Sigmoid colon (tissue), 7 donors: ENCODE measurements around the gene CAPN8. TPM values are rescaled to one million over a fixed set of nuclear protein-coding genes. Genes with fewer than 3 reads are reported as not detected.

Experiments used
- DNase-seq: peaks from one replicate; pipeline ENCODE4 v3.0.0-alpha.2; 2019
- H3K27ac ChIP-seq, 4 donors: fragments of 200-600 bp; sonication (generic); one replicate each; pipeline ENCODE4 v1.5.1; 2016 to 2019; ENCODE audit warnings: mild to moderate bottlenecking in 1 of 4
- H3K27me3 ChIP-seq, 3 donors: fragments of 200-600 bp; sonication (generic); one replicate each; pipeline ENCODE4 v1.5.1; 2019; ENCODE audit warnings: mild to moderate bottlenecking in 1 of 3
- H3K36me3 ChIP-seq, 4 donors: fragments of 200-600 bp; sonication (generic); one replicate each; pipeline ENCODE4 v1.5.1; 2016 to 2019
- H3K4me1 ChIP-seq, 4 donors: fragments of 200-600 bp; sonication (generic); one replicate each; pipeline ENCODE4 v1.5.1; 2017 to 2019
- H3K4me3 ChIP-seq, 4 donors: fragments of 200-600 bp; sonication (generic); one replicate each; pipeline ENCODE4 v1.5.1; 2017 to 2019; ENCODE audit warnings: mild to moderate bottlenecking in 2 of 4, moderate library complexity in 1 of 4
- H3K9me3 ChIP-seq, 4 donors: fragments of 200-600 bp in 3 of 4; sonication (generic) in 3 of 4; one replicate each; pipeline versions ENCODE4 v1.5.1 to v1.6.1; 2013 to 2019
- EP300 ChIP-seq, 4 donors: sonication (generic); formaldehyde crosslinking; IDR thresholded peaks; one replicate each; pipeline ENCODE4 v1.6.1; 2017; ENCODE audit warnings: antibody characterized with exemption in 4 of 4
- POLR2A ChIP-seq, 2 donors: fragments of 450-650 bp; IDR thresholded peaks; one replicate each; pipeline ENCODE4 v1.6.1; 2016; ENCODE audit warnings: antibody characterized with exemption in 2 of 2, mild to moderate bottlenecking in 2 of 2, moderate library complexity in 2 of 2
- POLR2AphosphoS5 ChIP-seq, 4 donors: sonication (generic); formaldehyde crosslinking; IDR thresholded peaks; one replicate each; pipeline ENCODE4 v1.6.1; 2017; ENCODE audit warnings: antibody characterized with exemption in 4 of 4
- WGBS, 2 donors: extraction: QIAGEN DNeasy Blood & Tissue Kit; methylation state at CpG; one replicate each; pipeline ENCODE4 v1.1.7; 2013; 5-methylcytosine and 5-hydroxymethylcytosine counted together
- intact Hi-C: fragments of 100-400 bp; cut with DNase I; formaldehyde crosslinking; loops from one replicate; pipeline ENCODE4 v1.15.1; 2023
- polyA plus RNA-seq, 3 donors: library from polyadenylated mRNA; stranded (reverse); fragments of 200-250 nt; gene quantifications; one replicate each; pipeline ENCODE4 v1.2.3, GENCODE V29; 2013
- total RNA-seq, 4 donors: library from RNA; depleted of rRNA; stranded (reverse); fragments of >200 nt; gene quantifications; one replicate each; pipeline ENCODE4 v1.1.0, GENCODE V29; 2016
- TF ChIP-seq, protein P1 (sequence below), 4 experiments: fragments of 450-650 bp in 3 of 4; fragments of 200-600 bp in 1 of 4; IDR thresholded peaks; one replicate each; pipeline ENCODE4 v1.5.1; 2016 to 2019; ENCODE audit warnings: antibody characterized with exemption in 4 of 4, mild to moderate bottlenecking in 3 of 4, moderate library complexity in 2 of 4
- donor health status: healthy with polysubstance abuse.
- donor health status: Bipolar disorder and iron deficiency.
- donor health status: healthy.

CAPN8 gene
- total and polyA plus RNA-seq, 7 donors: 1.1 to 67.6 (median 42.7) TPM; not detected in 3

- Histone ChIP-seq H3K27me3 (peaks cover 0 to 1% (median 0%) of the 10 kb centered on the region in 3 donors), H3K9me3 (no peaks in the 10 kb centered on the region), H3K4me3 (no peak overlapping the region), H3K4me1 (no peaks in the 10 kb centered on the region), H3K36me3 (no peaks in the 10 kb centered on the region), H3K27ac (no peak overlapping the region)
- intact Hi-C loops: no loop called here
- TF ChIP-seq POLR2AphosphoS5 (IDR thresholded peaks at IDR 0.05) (no peak), POLR2A (IDR thresholded peaks at IDR 0.05) (no peak), EP300 (IDR thresholded peaks at IDR 0.05) (no peak)
- TF ChIP-seq, protein P1, sequence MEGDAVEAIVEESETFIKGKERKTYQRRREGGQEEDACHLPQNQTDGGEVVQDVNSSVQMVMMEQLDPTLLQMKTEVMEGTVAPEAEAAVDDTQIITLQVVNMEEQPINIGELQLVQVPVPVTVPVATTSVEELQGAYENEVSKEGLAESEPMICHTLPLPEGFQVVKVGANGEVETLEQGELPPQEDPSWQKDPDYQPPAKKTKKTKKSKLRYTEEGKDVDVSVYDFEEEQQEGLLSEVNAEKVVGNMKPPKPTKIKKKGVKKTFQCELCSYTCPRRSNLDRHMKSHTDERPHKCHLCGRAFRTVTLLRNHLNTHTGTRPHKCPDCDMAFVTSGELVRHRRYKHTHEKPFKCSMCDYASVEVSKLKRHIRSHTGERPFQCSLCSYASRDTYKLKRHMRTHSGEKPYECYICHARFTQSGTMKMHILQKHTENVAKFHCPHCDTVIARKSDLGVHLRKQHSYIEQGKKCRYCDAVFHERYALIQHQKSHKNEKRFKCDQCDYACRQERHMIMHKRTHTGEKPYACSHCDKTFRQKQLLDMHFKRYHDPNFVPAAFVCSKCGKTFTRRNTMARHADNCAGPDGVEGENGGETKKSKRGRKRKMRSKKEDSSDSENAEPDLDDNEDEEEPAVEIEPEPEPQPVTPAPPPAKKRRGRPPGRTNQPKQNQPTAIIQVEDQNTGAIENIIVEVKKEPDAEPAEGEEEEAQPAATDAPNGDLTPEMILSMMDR (IDR thresholded peaks at IDR 0.05): no peak
- 12 to 61% methylated on average over 7 of the region's 7 CpGs for WGBS, 2 donors
- no peak for DNase-seq
These were observed 23.3 kb downstream of the CAPN8 start for GRCh38 chr1:223642237-223642636.

DNA sequence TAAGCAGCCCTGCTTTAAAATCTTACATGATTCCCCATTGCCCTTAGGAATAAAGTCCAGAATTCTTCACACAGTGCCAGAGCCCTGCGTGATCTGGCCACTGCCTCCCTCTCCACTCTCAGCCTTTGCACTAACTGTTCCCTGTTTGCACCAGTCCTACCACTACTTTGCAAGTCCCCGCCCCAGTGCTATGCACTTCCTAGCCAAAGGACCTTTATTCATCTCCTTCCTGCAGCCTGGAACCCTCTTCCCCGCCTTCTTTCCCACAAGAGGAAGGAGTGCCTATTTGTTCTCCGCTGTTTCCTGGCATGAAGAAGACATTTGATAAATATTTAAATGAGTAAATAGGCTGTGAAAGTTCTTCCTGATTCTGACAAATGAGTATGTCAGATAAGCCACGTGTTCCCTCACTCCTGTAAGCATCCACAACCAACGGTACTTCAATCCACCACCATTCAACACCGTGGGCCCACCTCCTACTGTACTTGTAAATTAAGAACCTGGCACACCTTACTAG is 23.9 kb downstream of the CAPN8 start:
- H3K36me3 ChIP-seq: no peaks in the 10 kb centered on the region
- DNase-seq: no peak
- intact Hi-C loops: no loop called here
- TF ChIP-seq POLR2AphosphoS5 (IDR thresholded peaks at IDR 0.05): no peak
- TF ChIP-seq, protein P1 (IDR thresholded peaks at IDR 0.05): no peak
- TF ChIP-seq EP300 (IDR thresholded peaks at IDR 0.05): no peak
- TF ChIP-seq POLR2A (IDR thresholded peaks at IDR 0.05): no peak
- no peak overlapping the region for H3K4me3 ChIP-seq
- no peaks in the 10 kb centered on the region for H3K9me3 ChIP-seq
- no peaks in the 10 kb centered on the region for H3K4me1 ChIP-seq
- H3K27me3 ChIP-seq: peaks cover 0 to 4% (median 0%) of the 10 kb centered on the region in 3 donors
- WGBS, 2 donors: 14 to 61% methylated on average over 7 of the region's 7 CpGs
- H3K27ac ChIP-seq: no peak overlapping the region

GRCh38 chr1:223639331-223639749 is 26.2 kb downstream of the CAPN8 start:
- H3K27ac ChIP-seq: no peak overlapping the region
- H3K36me3 ChIP-seq: no peaks in the 10 kb centered on the region
- no peaks in the 10 kb centered on the region for H3K4me1 ChIP-seq
- intact Hi-C loops: no loop called here
- no peak overlapping the region for H3K4me3 ChIP-seq
- 33 to 35% methylated on average over 2 of the region's 2 CpGs for WGBS, 2 donors
- peak; percentile 4 for DNase-seq
- TF ChIP-seq POLR2AphosphoS5 (IDR thresholded peaks at IDR 0.05): no peak
- no peak for TF ChIP-seq POLR2A (IDR thresholded peaks at IDR 0.05)
- TF ChIP-seq, protein P1 (IDR thresholded peaks at IDR 0.05): no peak
- TF ChIP-seq EP300 (IDR thresholded peaks at IDR 0.05): no peak
- peaks cover 0 to 4% (median 0%) of the 10 kb centered on the region in 3 donors for H3K27me3 ChIP-seq
- H3K9me3 ChIP-seq: peaks cover 0 to under 1% (median 0%) of the 10 kb centered on the region in 4 donors

DNA sequence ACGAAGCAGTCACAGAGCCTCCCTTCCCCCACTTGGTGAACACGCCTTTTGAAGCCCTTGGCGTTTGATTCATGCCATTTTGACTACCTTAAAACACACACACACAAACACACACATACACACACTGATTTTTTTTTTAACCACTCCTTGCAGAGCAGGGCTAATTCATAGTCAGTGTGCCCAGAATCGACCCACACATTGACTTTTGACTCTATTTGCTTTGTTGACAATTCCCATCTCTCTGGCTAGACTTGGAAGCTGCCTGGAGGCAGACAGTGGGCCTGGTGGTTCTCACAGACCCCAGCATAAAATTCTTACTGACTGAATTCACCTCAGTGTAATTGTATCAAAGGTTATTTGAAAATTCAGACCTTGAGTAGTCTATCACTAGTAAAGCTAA is 30.3 kb downstream of the CAPN8 start:
- TF ChIP-seq POLR2A (IDR thresholded peaks at IDR 0.05) (no peak), POLR2AphosphoS5 (IDR thresholded peaks at IDR 0.05) (no peak), EP300 (IDR thresholded peaks at IDR 0.05) (no peak)
- TF ChIP-seq, protein P1 (IDR thresholded peaks at IDR 0.05): no peak
- WGBS, 2 donors: 55 to 76% methylated on average over 4 of the region's 4 CpGs
- H3K27me3 ChIP-seq: peaks cover 0 to 4% (median 0%) of the 10 kb centered on the region in 3 donors
- intact Hi-C loops: no loop called here
- no peak overlapping the region for H3K4me3 ChIP-seq
- H3K36me3 ChIP-seq: no peaks in the 10 kb centered on the region
- H3K4me1 ChIP-seq: no peaks in the 10 kb centered on the region
- H3K27ac ChIP-seq: no peak overlapping the region
- H3K9me3 ChIP-seq: peaks cover 0 to 5% (median 0%) of the 10 kb centered on the region in 4 donors
- no peak for DNase-seq

- Histone ChIP-seq H3K4me3 (no peak overlapping the region), H3K4me1 (no peaks in the 10 kb centered on the region), H3K36me3 (no peaks in the 10 kb centered on the region), H3K27ac (no peak overlapping the region), H3K27me3 (peaks cover 0 to 4% (median 0%) of the 10 kb centered on the region in 3 donors), H3K9me3 (peaks cover 0 to 5% (median 0%) of the 10 kb centered on the region in 4 donors)
- TF ChIP-seq, protein P1 (IDR thresholded peaks at IDR 0.05): no peak
- TF ChIP-seq EP300 (IDR thresholded peaks at IDR 0.05): no peak
- no peak for TF ChIP-seq POLR2AphosphoS5 (IDR thresholded peaks at IDR 0.05)
- TF ChIP-seq POLR2A (IDR thresholded peaks at IDR 0.05): no peak
- no peak for DNase-seq
- WGBS, 2 donors: 76 to 88% methylated on average over 4 of the region's 4 CpGs
- intact Hi-C loops: no loop called here
These were observed 31.1 kb downstream of the CAPN8 start for GRCh38 chr1:223634423-223634822.
